ENCODE data around the gene UBXN10.

DNA sequence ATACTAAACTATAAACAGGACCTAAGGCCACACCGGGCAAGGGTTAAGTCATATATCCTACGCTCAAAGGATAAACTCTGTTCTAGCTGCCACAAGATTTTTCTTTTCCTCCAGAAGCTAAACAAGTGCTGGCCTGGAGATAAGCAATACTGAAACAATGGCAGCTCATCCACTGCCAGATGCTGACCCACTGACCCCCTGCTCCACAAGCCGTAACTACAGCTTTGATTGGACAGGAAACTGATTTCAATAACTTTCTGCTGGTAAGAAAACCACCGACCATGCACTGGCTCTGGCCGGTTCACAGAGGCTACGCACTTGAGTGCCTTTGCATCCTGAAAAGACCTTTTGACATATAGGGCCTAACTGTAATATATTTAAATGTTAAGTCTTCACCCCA lies 51.8 kb downstream of the UBXN10 start:
- TF ChIP-seq, protein P1, sequence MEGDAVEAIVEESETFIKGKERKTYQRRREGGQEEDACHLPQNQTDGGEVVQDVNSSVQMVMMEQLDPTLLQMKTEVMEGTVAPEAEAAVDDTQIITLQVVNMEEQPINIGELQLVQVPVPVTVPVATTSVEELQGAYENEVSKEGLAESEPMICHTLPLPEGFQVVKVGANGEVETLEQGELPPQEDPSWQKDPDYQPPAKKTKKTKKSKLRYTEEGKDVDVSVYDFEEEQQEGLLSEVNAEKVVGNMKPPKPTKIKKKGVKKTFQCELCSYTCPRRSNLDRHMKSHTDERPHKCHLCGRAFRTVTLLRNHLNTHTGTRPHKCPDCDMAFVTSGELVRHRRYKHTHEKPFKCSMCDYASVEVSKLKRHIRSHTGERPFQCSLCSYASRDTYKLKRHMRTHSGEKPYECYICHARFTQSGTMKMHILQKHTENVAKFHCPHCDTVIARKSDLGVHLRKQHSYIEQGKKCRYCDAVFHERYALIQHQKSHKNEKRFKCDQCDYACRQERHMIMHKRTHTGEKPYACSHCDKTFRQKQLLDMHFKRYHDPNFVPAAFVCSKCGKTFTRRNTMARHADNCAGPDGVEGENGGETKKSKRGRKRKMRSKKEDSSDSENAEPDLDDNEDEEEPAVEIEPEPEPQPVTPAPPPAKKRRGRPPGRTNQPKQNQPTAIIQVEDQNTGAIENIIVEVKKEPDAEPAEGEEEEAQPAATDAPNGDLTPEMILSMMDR (IDR thresholded peaks at IDR 0.05), result no peak
- no peak for TF ChIP-seq POLR2A (IDR thresholded peaks at IDR 0.05)

Measured in uterus (tissue), 2 donors.